Measurements from ENCODE around the gene MALSU1.

GRCh38 chr7:23343102-23343501, 44.0 kb downstream of the MALSU1 start:
- no peak for TF ChIP-seq POLR2A (IDR thresholded peaks at IDR 0.05; ENCODE audit: low read length)
- TF ChIP-seq GATA1 (IDR thresholded peaks at IDR 0.05; ENCODE audit: low read depth, low read length) = no peak
